Parathyroid adenoma (tissue), 2 donors: Measurements from ENCODE around the gene DLG2.

Experiments used
- H2AFZ ChIP-seq: fragments of 300-600 bp; sonication (generic); one replicate; pipeline ENCODE4 v1.7.0; 2017; ENCODE audit warnings: antibody characterized with exemption, mild to moderate bottlenecking
- H3K27ac ChIP-seq: fragments of 300-600 bp; sonication (generic); one replicate; pipeline ENCODE4 v1.7.0; 2017
- H3K27me3 ChIP-seq: fragments of 300-600 bp; sonication (generic); one replicate; pipeline ENCODE4 v1.7.0; 2017; ENCODE audit warnings: low read length; ENCODE audit not compliant: control insufficient read depth, insufficient read depth
- H3K36me3 ChIP-seq: fragments of 300-600 bp; sonication (generic); one replicate; pipeline ENCODE4 v1.7.0; 2017; ENCODE audit warnings: low read length; ENCODE audit not compliant: control insufficient read depth, insufficient read depth
- H3K4me1 ChIP-seq: fragments of 300-600 bp; sonication (generic); one replicate; pipeline ENCODE4 v1.7.0; 2017; ENCODE audit warnings: control low read depth
- H3K4me2 ChIP-seq: fragments of 300-600 bp; sonication (generic); one replicate; pipeline ENCODE4 v1.7.0; 2017; ENCODE audit warnings: low read length
- H3K4me3 ChIP-seq: fragments of 300-600 bp; sonication (generic); one replicate; pipeline ENCODE4 v1.7.0; 2017; ENCODE audit warnings: low read depth, low read length
- H3K79me2 ChIP-seq: fragments of 300-600 bp; sonication (generic); one replicate; pipeline ENCODE4 v1.7.0; 2017; ENCODE audit warnings: control low read depth
- H3K9ac ChIP-seq: fragments of 300-600 bp; sonication (generic); one replicate; pipeline ENCODE4 v1.7.0; 2017; ENCODE audit warnings: mild to moderate bottlenecking
- H3K9me3 ChIP-seq: fragments of 300-600 bp; sonication (generic); one replicate; pipeline ENCODE4 v1.7.0; 2017; ENCODE audit warnings: low read length; ENCODE audit not compliant: control insufficient read depth
- TF ChIP-seq, protein P1 (sequence below): fragments of 300-600 bp; sonication (generic); IDR thresholded peaks from one replicate; pipeline ENCODE4 v1.7.0; 2017; ENCODE audit warnings: antibody characterized with exemption, mild to moderate bottlenecking
- donor health status: primary hyperparathyroidism.

Gene DLG2

DNA sequence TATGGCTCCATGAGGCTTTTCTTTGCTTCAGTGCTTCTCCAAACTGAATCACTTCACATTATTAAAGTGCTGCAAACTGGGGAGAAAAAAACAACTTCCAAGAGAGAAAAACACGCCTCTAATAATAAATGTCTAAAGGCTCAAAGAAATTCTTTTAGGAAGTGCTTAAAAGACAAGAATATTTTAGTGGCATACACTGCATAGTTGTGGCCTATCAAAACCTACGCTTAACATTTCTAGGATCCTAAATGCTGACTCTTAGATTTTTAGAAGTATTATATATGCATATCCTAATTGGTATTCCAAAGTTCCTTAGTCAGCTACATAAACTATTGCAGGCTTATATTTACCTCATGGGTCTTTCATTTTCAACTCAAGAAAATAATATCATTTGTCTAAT lies 1462.0 kb downstream of the DLG2 start:
- Histone ChIP-seq H2AFZ (no peak overlapping the region), H3K4me2 (no peak overlapping the region), H3K4me1 (no peaks in the 10 kb centered on the region), H3K9me3 (no peaks in the 10 kb centered on the region), H3K9ac (no peak overlapping the region), H3K36me3 (no peaks in the 10 kb centered on the region), H3K27ac (no peak overlapping the region), H3K4me3 (no peak overlapping the region), H3K27me3 (no peaks in the 10 kb centered on the region), H3K79me2 (no peaks in the 10 kb centered on the region)
- TF ChIP-seq, protein P1, sequence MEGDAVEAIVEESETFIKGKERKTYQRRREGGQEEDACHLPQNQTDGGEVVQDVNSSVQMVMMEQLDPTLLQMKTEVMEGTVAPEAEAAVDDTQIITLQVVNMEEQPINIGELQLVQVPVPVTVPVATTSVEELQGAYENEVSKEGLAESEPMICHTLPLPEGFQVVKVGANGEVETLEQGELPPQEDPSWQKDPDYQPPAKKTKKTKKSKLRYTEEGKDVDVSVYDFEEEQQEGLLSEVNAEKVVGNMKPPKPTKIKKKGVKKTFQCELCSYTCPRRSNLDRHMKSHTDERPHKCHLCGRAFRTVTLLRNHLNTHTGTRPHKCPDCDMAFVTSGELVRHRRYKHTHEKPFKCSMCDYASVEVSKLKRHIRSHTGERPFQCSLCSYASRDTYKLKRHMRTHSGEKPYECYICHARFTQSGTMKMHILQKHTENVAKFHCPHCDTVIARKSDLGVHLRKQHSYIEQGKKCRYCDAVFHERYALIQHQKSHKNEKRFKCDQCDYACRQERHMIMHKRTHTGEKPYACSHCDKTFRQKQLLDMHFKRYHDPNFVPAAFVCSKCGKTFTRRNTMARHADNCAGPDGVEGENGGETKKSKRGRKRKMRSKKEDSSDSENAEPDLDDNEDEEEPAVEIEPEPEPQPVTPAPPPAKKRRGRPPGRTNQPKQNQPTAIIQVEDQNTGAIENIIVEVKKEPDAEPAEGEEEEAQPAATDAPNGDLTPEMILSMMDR: no peak

GRCh38 chr11:84164728-84165127 lies 1462.4 kb downstream of the DLG2 start:
- TF ChIP-seq, protein P1: no peak
- Histone ChIP-seq H2AFZ (no peak overlapping the region), H3K9me3 (no peaks in the 10 kb centered on the region), H3K27ac (no peak overlapping the region), H3K4me2 (no peak overlapping the region), H3K79me2 (no peaks in the 10 kb centered on the region), H3K9ac (no peak overlapping the region), H3K27me3 (no peaks in the 10 kb centered on the region), H3K4me3 (no peak overlapping the region), H3K36me3 (no peaks in the 10 kb centered on the region), H3K4me1 (no peaks in the 10 kb centered on the region)

DNA sequence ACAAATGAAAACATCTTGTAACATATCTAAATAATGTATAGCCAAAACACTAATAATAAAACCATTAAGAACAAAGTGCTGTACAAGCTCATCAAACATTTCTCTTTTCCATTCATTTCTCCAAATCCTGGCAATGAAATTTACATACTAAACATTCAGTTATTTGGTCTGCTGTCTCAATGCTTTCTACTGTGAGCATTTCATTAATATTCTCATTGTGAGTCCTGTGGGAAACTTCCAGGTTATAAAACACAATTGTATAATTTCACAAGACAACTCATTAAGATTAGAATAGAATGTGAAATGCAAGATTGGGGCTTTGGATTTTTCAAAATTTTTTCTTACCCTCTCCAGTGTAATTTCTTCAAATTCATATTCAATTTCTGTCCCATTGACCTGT lies 1464.0 kb downstream of the DLG2 start:
- no peaks in the 10 kb centered on the region for H3K36me3 ChIP-seq
- TF ChIP-seq, protein P1: no peak
- no peaks in the 10 kb centered on the region for H3K27me3 ChIP-seq

GRCh38 chr11:84157639-84158038 lies 1469.5 kb downstream of the DLG2 start:
- Histone ChIP-seq H3K4me3 (no peak overlapping the region), H2AFZ (no peak overlapping the region), H3K79me2 (no peaks in the 10 kb centered on the region), H3K27me3 (no peaks in the 10 kb centered on the region), H3K36me3 (no peaks in the 10 kb centered on the region), H3K4me2 (no peak overlapping the region), H3K4me1 (no peaks in the 10 kb centered on the region), H3K9ac (no peak overlapping the region), H3K27ac (no peak overlapping the region), H3K9me3 (no peaks in the 10 kb centered on the region)
- TF ChIP-seq, protein P1: no peak

More for the DNA sequence above, 1464.0 kb downstream of the DLG2 start:
- no peaks in the 10 kb centered on the region for H3K9me3 ChIP-seq
- no peaks in the 10 kb centered on the region for H3K79me2 ChIP-seq
- no peak overlapping the region for H3K4me2 ChIP-seq
- no peak overlapping the region for H3K27ac ChIP-seq
- no peak overlapping the region for H3K9ac ChIP-seq
- H2AFZ ChIP-seq: no peak overlapping the region
- H3K4me1 ChIP-seq: no peaks in the 10 kb centered on the region
- no peak overlapping the region for H3K4me3 ChIP-seq

DNA sequence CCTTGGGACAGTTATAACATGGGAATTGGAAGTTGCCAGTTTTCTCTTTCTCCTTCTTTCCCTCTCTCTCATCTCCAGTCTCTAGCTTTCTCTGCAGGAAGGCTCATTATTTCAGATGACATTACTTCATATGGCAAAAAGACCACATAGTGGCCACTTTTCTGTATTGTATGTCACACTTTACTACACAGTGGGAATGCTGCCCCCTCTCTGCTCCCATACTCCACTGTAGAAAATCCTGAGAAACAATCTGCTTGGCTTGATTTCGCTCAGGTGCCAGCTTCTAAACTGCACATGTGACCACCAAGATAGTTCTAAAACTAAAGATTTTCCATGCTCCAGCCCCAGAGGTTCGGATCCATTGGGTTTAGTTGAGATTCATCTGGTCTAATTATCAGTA lies 1480.3 kb downstream of the DLG2 start:
- Histone ChIP-seq H3K4me1 (no peaks in the 10 kb centered on the region), H3K27me3 (no peaks in the 10 kb centered on the region), H3K9me3 (no peaks in the 10 kb centered on the region), H3K9ac (no peak overlapping the region), H3K27ac (no peak overlapping the region), H2AFZ (no peak overlapping the region), H3K4me2 (no peak overlapping the region), H3K4me3 (no peak overlapping the region), H3K79me2 (no peaks in the 10 kb centered on the region), H3K36me3 (no peaks in the 10 kb centered on the region)
- TF ChIP-seq, protein P1: no peak
